ENCODE measurements around the gene CD3E. TPM values are rescaled to one million over a fixed set of nuclear protein-coding genes. Genes with fewer than 3 reads are reported as not detected.

CD3E gene
- total RNA-seq: 100 to 1,000 TPM; 534 to 541 TPM
- polyA plus RNA-seq: 1,158 TPM

- Mint-ChIP-seq H3K27ac (peak within 1 kb of the TSS; percentile 93 to 100 (median 99)), H3K36me3 (peaks cover 11 to 47% (median 22%) of the 10 kb centered on the region in 3 donors), H3K4me1 (peaks cover 68 to 82% (median 74%) of the 10 kb centered on the region in 3 donors), H3K27me3 (no peaks in the 10 kb centered on the region), H3K9me3 (no peaks in the 10 kb centered on the region), H3K4me3 (peak within 1 kb of the TSS; percentile 99 to 100 (median 100))
- no peaks in the 10 kb centered on the region for H3K27me3 ChIP-seq (ENCODE audit: insufficient read depth, low read length, poor library complexity, severe bottlenecking)
- H3K27ac ChIP-seq (ENCODE audit: low read depth, low read length): peak within 1 kb of the TSS; percentile 72
- CTCF ChIA-PET: interaction anchor here (0.6 to 3.0 kb wide), 11 partner anchors 9 to 184 kb away, joined by 3 to 26 read pairs (median 4); partner anchors contain the start of gene MPZL3
- peaks cover 14% of the 10 kb centered on the region for H3K36me3 ChIP-seq (ENCODE audit: insufficient read depth, low read length)
- DNase-seq: peak; percentile 40 to 85 (median 76)
- peak within 1 kb of the TSS; percentile 82 for H3K4me3 ChIP-seq (ENCODE audit: low read length)
- POLR2A ChIA-PET: interaction anchor here (0.6 to 3.4 kb wide), 8 partner anchors 34 to 797 kb away, joined by 3 to 27 read pairs (median 6); partner anchors contain the start of genes CD3D, CD3G, DPAGT1 and UBE4A
- H3K4me1 ChIP-seq (ENCODE audit: insufficient read depth, low read length): peaks cover 54% of the 10 kb centered on the region
- no peaks in the 10 kb centered on the region for H3K9me3 ChIP-seq (ENCODE audit: low read length)
Measured at GRCh38 chr11:118304568-118305248, at the start of gene CD3E. CD3E (plus strand) TSS chr11:118304730; CDS start chr11:118304953, 223 bp downstream.

- CTCF ChIA-PET: interaction anchor here (1.3 to 4.0 kb wide), 2 partner anchors 60 to 92 kb away, joined by 3 to 18 read pairs; no protein-coding TSS in a partner anchor
- Mint-ChIP-seq H3K27me3 (peaks cover 0 to 10% of the 10 kb centered on the region in 2 donors), H3K9me3 (no peaks in the 10 kb centered on the region), H3K36me3 (peaks cover 0 to 2% (median 0%) of the 10 kb centered on the region in 3 donors), H3K4me3 (no peak overlapping the region), H3K27ac (peak overlapping the region in 1 of 8 donors; percentile 57), H3K4me1 (peaks cover 13 to 24% (median 22%) of the 10 kb centered on the region in 3 donors)
- Histone ChIP-seq H3K4me3 (ENCODE audit: low read length) (no peak overlapping the region), H3K4me1 (ENCODE audit: insufficient read depth, low read length) (peaks cover 8% of the 10 kb centered on the region), H3K27ac (ENCODE audit: low read depth, low read length) (no peak overlapping the region), H3K36me3 (ENCODE audit: insufficient read depth, low read length) (no peaks in the 10 kb centered on the region), H3K9me3 (ENCODE audit: low read length) (no peaks in the 10 kb centered on the region), H3K27me3 (ENCODE audit: insufficient read depth, low read length, poor library complexity, severe bottlenecking) (no peaks in the 10 kb centered on the region)
- no peak for DNase-seq
- POLR2A ChIA-PET: no interaction called here
Measured at GRCh38 chr11:118258410-118258809, 46.1 kb upstream of the CD3E start.

DNA sequence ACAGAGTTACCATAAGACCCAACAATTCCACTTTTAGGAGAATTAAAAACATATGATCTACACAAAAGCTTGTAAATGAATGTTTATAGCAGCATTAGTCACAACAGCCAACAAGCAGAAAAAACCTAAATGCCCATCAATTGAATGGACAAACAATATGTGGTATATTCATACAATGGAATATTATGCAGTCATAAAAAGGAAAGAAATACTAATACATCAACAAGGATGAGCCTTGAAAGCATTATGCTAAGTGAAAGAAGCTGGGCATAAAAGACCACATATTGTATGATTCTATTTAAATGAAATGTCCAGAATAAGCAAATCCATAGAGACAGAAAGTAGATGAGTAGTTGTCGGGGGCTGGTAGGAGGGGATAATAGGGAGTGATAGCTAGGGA lies 45.4 kb upstream of the CD3E start:
- Mint-ChIP-seq H3K9me3 (no peaks in the 10 kb centered on the region), H3K4me1 (peaks cover 16 to 30% (median 29%) of the 10 kb centered on the region in 3 donors), H3K27ac (peak overlapping the region in 1 of 8 donors; percentile 2), H3K36me3 (peaks cover 0 to 2% (median 0%) of the 10 kb centered on the region in 3 donors), H3K27me3 (peaks cover under 1 to 14% of the 10 kb centered on the region in 2 donors), H3K4me3 (no peak overlapping the region)
- ChIA-PET POLR2A (interaction anchor here (1.2 kb wide), 1 partner anchor 57 kb away, joined by 3 read pairs; no protein-coding TSS in a partner anchor), CTCF (interaction anchor here (1.3 to 4.0 kb wide), 4 partner anchors 32 to 92 kb away, joined by 3 to 18 read pairs (median 7); no protein-coding TSS in a partner anchor)
- Histone ChIP-seq H3K36me3 (ENCODE audit: insufficient read depth, low read length) (no peaks in the 10 kb centered on the region), H3K9me3 (ENCODE audit: low read length) (no peaks in the 10 kb centered on the region), H3K4me3 (ENCODE audit: low read length) (no peak overlapping the region), H3K4me1 (ENCODE audit: insufficient read depth, low read length) (peaks cover 8% of the 10 kb centered on the region), H3K27ac (ENCODE audit: low read depth, low read length) (no peak overlapping the region), H3K27me3 (ENCODE audit: insufficient read depth, low read length, poor library complexity, severe bottlenecking) (no peaks in the 10 kb centered on the region)
- DNase-seq: no peak

GRCh38 chr11:118260353-118260752 lies 44.2 kb upstream of the CD3E start:
- Mint-ChIP-seq H3K4me3 (no peak overlapping the region), H3K9me3 (no peaks in the 10 kb centered on the region), H3K27me3 (peaks cover 5 to 17% of the 10 kb centered on the region in 2 donors), H3K27ac (peak overlapping the region in 5 of 8 donors; percentile 38 to 74 (median 55)), H3K4me1 (peaks cover 20 to 36% (median 33%) of the 10 kb centered on the region in 3 donors), H3K36me3 (peaks cover 0 to 2% (median 0%) of the 10 kb centered on the region in 3 donors)
- Histone ChIP-seq H3K27ac (ENCODE audit: low read depth, low read length) (no peak overlapping the region), H3K4me1 (ENCODE audit: insufficient read depth, low read length) (peaks cover 8% of the 10 kb centered on the region), H3K27me3 (ENCODE audit: insufficient read depth, low read length, poor library complexity, severe bottlenecking) (no peaks in the 10 kb centered on the region), H3K36me3 (ENCODE audit: insufficient read depth, low read length) (no peaks in the 10 kb centered on the region), H3K9me3 (ENCODE audit: low read length) (no peaks in the 10 kb centered on the region), H3K4me3 (ENCODE audit: low read length) (no peak overlapping the region)
- DNase-seq: peak in 2 of 5 donors; percentile 48 to 56
- ChIA-PET POLR2A (interaction anchor here (1.2 kb wide), 1 partner anchor 62 kb away, joined by 4 read pairs; no protein-coding TSS in a partner anchor), CTCF (interaction anchor here (0.8 to 4.0 kb wide), 10 partner anchors 9 to 89 kb away, joined by 3 to 18 read pairs (median 7); partner anchors contain the start of gene MPZL3)

- Mint-ChIP-seq H3K36me3 (peaks cover 0 to 2% (median 0%) of the 10 kb centered on the region in 3 donors), H3K4me1 (peaks cover 23 to 36% (median 33%) of the 10 kb centered on the region in 3 donors), H3K9me3 (no peaks in the 10 kb centered on the region), H3K27ac (no peak overlapping the region), H3K4me3 (peak overlapping the region in 1 of 7 donors; percentile 77), H3K27me3 (peaks cover 6 to 17% of the 10 kb centered on the region in 2 donors)
- POLR2A ChIA-PET: interaction anchor here (1.4 kb wide), 1 partner anchor 14 kb away, joined by 3 read pairs; no protein-coding TSS in a partner anchor
- Histone ChIP-seq H3K4me1 (ENCODE audit: insufficient read depth, low read length) (peaks cover 8% of the 10 kb centered on the region), H3K27ac (ENCODE audit: low read depth, low read length) (no peak overlapping the region), H3K9me3 (ENCODE audit: low read length) (no peaks in the 10 kb centered on the region), H3K27me3 (ENCODE audit: insufficient read depth, low read length, poor library complexity, severe bottlenecking) (no peaks in the 10 kb centered on the region), H3K36me3 (ENCODE audit: insufficient read depth, low read length) (no peaks in the 10 kb centered on the region), H3K4me3 (ENCODE audit: low read length) (no peak overlapping the region)
- CTCF ChIA-PET: interaction anchor here (1.4 kb wide), 1 partner anchor 33 kb away, joined by 8 read pairs; no protein-coding TSS in a partner anchor
- no peak for DNase-seq
Measured at GRCh38 chr11:118263112-118263511, 41.4 kb upstream of the CD3E start.

GRCh38 chr11:118263695-118264568 lies 40.6 kb upstream of the CD3E start, which contains the start of gene MPZL2:
MPZL2 (minus strand) TSS chr11:118264297; CDS start chr11:118264153, 144 bp downstream.
- Mint-ChIP-seq H3K36me3 (no peaks in the 10 kb centered on the region), H3K4me1 (peaks cover 23 to 36% (median 33%) of the 10 kb centered on the region in 3 donors), H3K9me3 (no peaks in the 10 kb centered on the region), H3K27me3 (peaks cover 6 to 17% of the 10 kb centered on the region in 2 donors), H3K27ac (peak within 1 kb of the TSS in 6 of 8 donors; percentile 3 to 73 (median 62)), H3K4me3 (peak within 1 kb of the TSS; percentile 45 to 84 (median 74))
- peak within 1 kb of the TSS; percentile 8 for H3K4me3 ChIP-seq (ENCODE audit: low read length)
- no peaks in the 10 kb centered on the region for H3K27me3 ChIP-seq (ENCODE audit: insufficient read depth, low read length, poor library complexity, severe bottlenecking)
- H3K4me1 ChIP-seq (ENCODE audit: insufficient read depth, low read length): peaks cover 8% of the 10 kb centered on the region
- H3K9me3 ChIP-seq (ENCODE audit: low read length): no peaks in the 10 kb centered on the region
- peak in 1 of 5 donors; percentile 39 for DNase-seq
- no peak within 1 kb of the TSS for H3K27ac ChIP-seq (ENCODE audit: low read depth, low read length)
- no peaks in the 10 kb centered on the region for H3K36me3 ChIP-seq (ENCODE audit: insufficient read depth, low read length)
- ChIA-PET CTCF (interaction anchor here (1.3 to 1.4 kb wide), 2 partner anchors 32 to 65 kb away, joined by 8 to 11 read pairs; no protein-coding TSS in a partner anchor), POLR2A (interaction anchor here (1.4 kb wide), 1 partner anchor 13 kb away, joined by 3 read pairs; no protein-coding TSS in a partner anchor)
